PC-3 (cell line): ENCODE results near the gene PSPH.

Experiments used
- CTCF ChIP-seq: fragments of 300-600 bp; sonication (generic); conservative IDR thresholded peaks from 2 replicates; pipeline ENCODE4 v1.5.1; 2017; ENCODE audit warnings: antibody characterized with exemption, low read depth, mild to moderate bottlenecking, low read length
- EZH2 ChIP-seq: fragments of 300-600 bp; sonication (generic); IDR thresholded peaks from one replicate; pipeline ENCODE4 v1.6.1; 2017; ENCODE audit warnings: antibody characterized with exemption, mild to moderate bottlenecking, low read length; ENCODE audit not compliant: unreplicated experiment

- no peak for TF ChIP-seq CTCF
- TF ChIP-seq EZH2 = no peak
Observed at GRCh38 chr7:56033671-56034432, 17.4 kb downstream of the PSPH start.
